ENCODE measurements around the gene HACD2. TPM values are rescaled to one million over a fixed set of nuclear protein-coding genes. Genes with fewer than 3 reads are reported as not detected.

Gene HACD2
- total and polyA plus RNA-seq, 2 experiments from 2014 or later: 27.0 to 41.2 TPM

DNA sequence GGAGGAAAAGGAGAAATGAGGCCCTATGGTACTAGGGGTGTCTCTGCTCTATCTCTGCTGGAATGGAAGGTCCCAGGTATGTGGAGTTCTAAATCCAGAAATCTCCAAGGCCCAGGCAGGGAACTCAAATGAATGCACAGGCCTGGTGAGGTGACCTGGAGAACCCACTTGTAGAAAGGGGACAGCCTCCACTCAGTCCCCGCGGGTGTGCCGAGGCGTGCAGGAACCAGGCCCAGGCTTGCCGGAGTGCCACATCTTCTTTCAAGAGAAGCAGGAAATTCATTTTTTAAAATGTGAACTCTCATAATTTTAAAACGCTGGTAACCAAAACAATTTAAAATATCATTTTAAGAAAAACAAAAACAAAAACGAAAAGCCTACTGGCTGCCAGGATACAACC is 103.8 kb downstream of the HACD2 start:
- H3K27me3 ChIP-seq (replicated peaks; ENCODE audit: insufficient read depth): peaks cover 27% of the 10 kb centered on the region
- no peaks in the 10 kb centered on the region for H3K36me3 ChIP-seq (ENCODE audit: low read depth)
- no peaks in the 10 kb centered on the region for H3K9me2 ChIP-seq (ENCODE audit: insufficient read depth)
- DNase-seq: no peak
- no peaks in the 10 kb centered on the region for H4K20me1 ChIP-seq (ENCODE audit: insufficient read depth)
- WGBS, 2 experiments (ENCODE audit: low coverage in 1 of 2, low lambda C conversion rate in 2 of 2, missing lambda C conversion rate in 2 of 2): 73 to 78% methylated on average over 7 of the region's 7 CpGs
- H3K79me2 ChIP-seq (ENCODE audit: insufficient read depth): no peaks in the 10 kb centered on the region
- H3K4me3 ChIP-seq: no peak overlapping the region
- no peak overlapping the region for H3K27ac ChIP-seq
- no peak overlapping the region for H2AFZ ChIP-seq
- no peak overlapping the region for H3K9ac ChIP-seq
- no peaks in the 10 kb centered on the region for H3F3A ChIP-seq (ENCODE audit: insufficient read depth)
- in situ Hi-C loops (cut with MboI): loop anchor here (10.0 kb wide), 1 partner anchor 146 kb away; no protein-coding TSS in a partner anchor
- H3K4me2 ChIP-seq (ENCODE audit: unreplicated experiment): no peak overlapping the region
- TF ChIP-seq EZH2 (IDR thresholded peaks at IDR 0.05; ENCODE audit: insufficient read depth, poor library complexity, severe bottlenecking): no peak
- no peaks in the 10 kb centered on the region for H3K9me3 ChIP-seq (ENCODE audit: low read depth)
- H3K4me1 ChIP-seq (ENCODE audit: insufficient read depth): no peaks in the 10 kb centered on the region

DNA sequence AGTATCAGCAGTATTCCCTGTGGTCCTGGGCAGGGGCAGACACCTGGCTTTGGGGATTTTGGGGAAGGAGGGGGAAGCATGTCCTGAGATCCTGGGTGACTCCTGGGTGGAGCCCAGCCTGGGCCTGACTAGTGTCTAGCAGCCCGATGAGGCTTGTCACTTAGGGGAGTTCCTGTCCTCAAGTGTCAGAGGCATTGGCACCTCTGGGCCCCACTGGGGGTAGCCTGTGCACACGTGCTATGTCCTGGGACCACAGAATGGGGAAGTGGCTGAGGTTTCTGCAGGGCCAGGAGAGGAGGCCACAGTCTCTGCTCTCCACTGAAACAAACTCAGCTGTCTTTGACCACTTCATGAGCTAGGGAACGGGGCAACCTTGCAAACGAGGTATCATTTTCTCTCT is 104.4 kb downstream of the HACD2 start:
- H3K4me2 ChIP-seq (ENCODE audit: unreplicated experiment): no peak overlapping the region
- no peaks in the 10 kb centered on the region for H3K4me1 ChIP-seq (ENCODE audit: insufficient read depth)
- no peaks in the 10 kb centered on the region for H3K36me3 ChIP-seq (ENCODE audit: low read depth)
- H3F3A ChIP-seq (ENCODE audit: insufficient read depth): no peaks in the 10 kb centered on the region
- no peak overlapping the region for H3K27ac ChIP-seq
- H2AFZ ChIP-seq: no peak overlapping the region
- no peaks in the 10 kb centered on the region for H3K9me2 ChIP-seq (ENCODE audit: insufficient read depth)
- no peaks in the 10 kb centered on the region for H4K20me1 ChIP-seq (ENCODE audit: insufficient read depth)
- DNase-seq: no peak
- no peak for TF ChIP-seq EZH2 (IDR thresholded peaks at IDR 0.05; ENCODE audit: insufficient read depth, poor library complexity, severe bottlenecking)
- TF ChIP-seq EZH2phosphoT487 (IDR thresholded peaks at IDR 0.05; ENCODE audit: insufficient read depth, low read depth): no peak
- no peak overlapping the region for H3K9ac ChIP-seq
- peaks cover 31% of the 10 kb centered on the region for H3K27me3 ChIP-seq (replicated peaks; ENCODE audit: insufficient read depth)
- no peaks in the 10 kb centered on the region for H3K9me3 ChIP-seq (ENCODE audit: low read depth)
- no peaks in the 10 kb centered on the region for H3K79me2 ChIP-seq (ENCODE audit: insufficient read depth)
- WGBS, 2 experiments (ENCODE audit: low coverage in 1 of 2, low lambda C conversion rate in 2 of 2, missing lambda C conversion rate in 2 of 2): 43 to 48% methylated on average over 4 of the region's 4 CpGs
- H3K4me3 ChIP-seq: no peak overlapping the region
- in situ Hi-C loops (cut with MboI): loop anchor here (10.0 kb wide), 1 partner anchor 146 kb away; no protein-coding TSS in a partner anchor

DNA sequence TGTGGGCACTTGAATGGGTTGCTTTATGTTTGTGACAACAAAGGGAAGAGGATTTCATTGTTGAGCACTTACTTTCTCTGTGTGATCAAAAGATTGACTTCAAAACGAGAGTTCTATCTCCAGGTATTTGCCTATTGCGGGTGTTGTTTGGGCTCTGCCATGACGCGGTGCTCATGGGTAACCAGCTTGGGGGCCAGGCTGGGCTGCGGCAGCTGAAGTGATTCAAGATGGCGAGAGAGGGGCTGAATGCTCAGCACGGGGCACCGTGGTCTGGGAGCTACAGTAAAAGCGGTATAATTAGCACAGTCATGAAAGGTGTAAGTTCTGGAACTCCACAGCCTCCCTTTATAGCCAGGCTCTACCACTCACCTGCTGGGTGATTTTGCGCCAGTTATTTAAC is 105.0 kb downstream of the HACD2 start:
- H4K20me1 ChIP-seq (ENCODE audit: insufficient read depth): no peaks in the 10 kb centered on the region
- no peak overlapping the region for H3K9ac ChIP-seq
- in situ Hi-C loops (cut with MboI): loop anchor here (10.0 kb wide), 1 partner anchor 145 kb away; no protein-coding TSS in a partner anchor
- no peak overlapping the region for H3K27ac ChIP-seq
- no peak for TF ChIP-seq EZH2 (IDR thresholded peaks at IDR 0.05; ENCODE audit: insufficient read depth, poor library complexity, severe bottlenecking)
- TF ChIP-seq EZH2phosphoT487 (IDR thresholded peaks at IDR 0.05; ENCODE audit: insufficient read depth, low read depth): no peak
- H3K36me3 ChIP-seq (ENCODE audit: low read depth): no peaks in the 10 kb centered on the region
- H3K4me2 ChIP-seq (ENCODE audit: unreplicated experiment): no peak overlapping the region
- no peaks in the 10 kb centered on the region for H3K79me2 ChIP-seq (ENCODE audit: insufficient read depth)
- no peak overlapping the region for H2AFZ ChIP-seq
- H3K4me1 ChIP-seq (ENCODE audit: insufficient read depth): no peaks in the 10 kb centered on the region
- H3F3A ChIP-seq (ENCODE audit: insufficient read depth): no peaks in the 10 kb centered on the region
- 68 to 72% methylated on average over 10 of the region's 10 CpGs for WGBS, 2 experiments (ENCODE audit: low coverage in 1 of 2, low lambda C conversion rate in 2 of 2, missing lambda C conversion rate in 2 of 2)
- no peaks in the 10 kb centered on the region for H3K9me3 ChIP-seq (ENCODE audit: low read depth)
- H3K9me2 ChIP-seq (ENCODE audit: insufficient read depth): no peaks in the 10 kb centered on the region
- H3K27me3 ChIP-seq (replicated peaks; ENCODE audit: insufficient read depth): peaks cover 36% of the 10 kb centered on the region
- no peak for DNase-seq
- H3K4me3 ChIP-seq: no peak overlapping the region

DNA sequence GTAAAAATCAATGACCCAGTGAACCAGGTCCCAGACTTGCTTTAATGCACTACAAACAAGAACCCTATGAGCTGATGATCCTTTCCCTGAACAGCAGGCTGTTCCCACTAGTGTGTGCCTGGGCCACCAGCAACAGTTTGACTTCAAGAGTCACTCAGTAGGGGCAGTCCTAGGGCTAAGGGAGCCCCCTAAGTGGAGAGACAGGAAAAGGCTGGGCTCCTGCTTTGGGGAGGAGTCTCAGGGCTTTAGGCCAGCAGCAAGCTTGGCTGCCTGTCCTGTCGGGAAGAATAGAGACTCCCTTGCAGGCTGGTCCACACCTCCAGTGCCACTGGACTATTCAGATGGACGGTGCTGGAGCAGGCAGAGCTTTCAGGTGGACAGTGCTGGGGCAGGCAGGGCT is 106.5 kb downstream of the HACD2 start:
- no peak overlapping the region for H3K4me2 ChIP-seq (ENCODE audit: unreplicated experiment)
- no peak overlapping the region for H3K9ac ChIP-seq
- no peaks in the 10 kb centered on the region for H3K9me3 ChIP-seq (ENCODE audit: low read depth)
- TF ChIP-seq EZH2 (IDR thresholded peaks at IDR 0.05; ENCODE audit: insufficient read depth, poor library complexity, severe bottlenecking) (no peak), EZH2phosphoT487 (IDR thresholded peaks at IDR 0.05; ENCODE audit: insufficient read depth, low read depth) (no peak)
- H3K9me2 ChIP-seq (ENCODE audit: insufficient read depth): no peaks in the 10 kb centered on the region
- H2AFZ ChIP-seq: no peak overlapping the region
- no peaks in the 10 kb centered on the region for H3K36me3 ChIP-seq (ENCODE audit: low read depth)
- in situ Hi-C loops (cut with MboI): no loop called here
- DNase-seq: no peak
- H3K27ac ChIP-seq: no peak overlapping the region
- no peaks in the 10 kb centered on the region for H3F3A ChIP-seq (ENCODE audit: insufficient read depth)
- WGBS, 2 experiments (ENCODE audit: low coverage in 1 of 2, low lambda C conversion rate in 2 of 2, missing lambda C conversion rate in 2 of 2): 13 to 32% methylated on average over 2 of the region's 2 CpGs
- H3K27me3 ChIP-seq (replicated peaks; ENCODE audit: insufficient read depth): peaks cover 49% of the 10 kb centered on the region
- H3K79me2 ChIP-seq (ENCODE audit: insufficient read depth): no peaks in the 10 kb centered on the region
- no peak overlapping the region for H3K4me3 ChIP-seq
- no peaks in the 10 kb centered on the region for H4K20me1 ChIP-seq (ENCODE audit: insufficient read depth)
- H3K4me1 ChIP-seq (ENCODE audit: insufficient read depth): no peaks in the 10 kb centered on the region

Data from GM23248 (cell line).